Measurements from ENCODE around the gene GABRB2.
A peak's percentile ranks its signal among the peaks of the same experiment; 100 is the strongest.

GABRB2 gene

DNA sequence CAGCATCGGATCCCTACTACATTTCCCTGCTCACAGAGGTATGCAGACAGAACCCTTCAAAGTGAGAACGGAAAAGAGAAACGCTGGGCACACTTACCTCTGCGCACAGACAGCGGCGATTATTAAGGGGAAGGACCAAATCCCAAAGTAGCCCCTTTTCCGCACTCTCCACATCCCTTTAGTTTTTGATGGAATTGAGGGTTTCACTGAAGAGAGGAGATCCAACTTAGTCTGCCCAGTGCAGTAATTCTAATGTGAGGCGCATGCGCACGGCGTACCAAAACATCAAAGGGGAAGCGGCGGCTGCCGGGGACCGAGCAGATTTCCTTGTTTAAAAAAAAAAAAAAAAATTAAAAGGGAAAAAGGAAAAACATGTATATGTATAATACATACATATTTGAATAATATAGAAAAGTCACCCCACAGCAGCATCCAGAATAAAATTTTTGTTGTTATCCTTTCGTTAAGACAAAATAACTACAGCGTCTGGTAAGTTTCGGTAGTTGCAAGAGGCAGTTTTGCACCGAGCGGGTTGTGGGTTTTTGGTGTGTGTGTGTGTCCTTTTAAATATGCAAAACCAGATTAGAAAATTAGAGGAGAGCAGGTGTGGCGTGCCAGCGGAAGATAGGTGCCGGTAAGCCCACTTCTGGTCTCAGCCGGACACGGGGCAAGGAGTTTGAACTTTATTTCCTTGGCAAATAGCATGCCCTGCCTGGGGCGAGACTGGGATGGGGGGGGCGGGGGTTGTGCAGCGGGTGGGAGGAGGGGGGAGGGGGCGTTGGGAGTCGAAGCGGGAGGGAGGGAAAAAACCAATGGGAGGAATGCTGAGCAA is at the start of gene GABRB2:
Gene GABRB2 (minus strand): TSS at position 256 of the 832 bp plus-strand sequence. CDS start 82 bp downstream, at position 174.
- TF ChIP-seq, protein P1, sequence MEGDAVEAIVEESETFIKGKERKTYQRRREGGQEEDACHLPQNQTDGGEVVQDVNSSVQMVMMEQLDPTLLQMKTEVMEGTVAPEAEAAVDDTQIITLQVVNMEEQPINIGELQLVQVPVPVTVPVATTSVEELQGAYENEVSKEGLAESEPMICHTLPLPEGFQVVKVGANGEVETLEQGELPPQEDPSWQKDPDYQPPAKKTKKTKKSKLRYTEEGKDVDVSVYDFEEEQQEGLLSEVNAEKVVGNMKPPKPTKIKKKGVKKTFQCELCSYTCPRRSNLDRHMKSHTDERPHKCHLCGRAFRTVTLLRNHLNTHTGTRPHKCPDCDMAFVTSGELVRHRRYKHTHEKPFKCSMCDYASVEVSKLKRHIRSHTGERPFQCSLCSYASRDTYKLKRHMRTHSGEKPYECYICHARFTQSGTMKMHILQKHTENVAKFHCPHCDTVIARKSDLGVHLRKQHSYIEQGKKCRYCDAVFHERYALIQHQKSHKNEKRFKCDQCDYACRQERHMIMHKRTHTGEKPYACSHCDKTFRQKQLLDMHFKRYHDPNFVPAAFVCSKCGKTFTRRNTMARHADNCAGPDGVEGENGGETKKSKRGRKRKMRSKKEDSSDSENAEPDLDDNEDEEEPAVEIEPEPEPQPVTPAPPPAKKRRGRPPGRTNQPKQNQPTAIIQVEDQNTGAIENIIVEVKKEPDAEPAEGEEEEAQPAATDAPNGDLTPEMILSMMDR (IDR thresholded peaks at IDR 0.05; ENCODE audit: insufficient read depth, low read depth, low read length, missing control alignments), result no peak
- H3K4me3 ChIP-seq (ENCODE audit: low read length), result peak within 1 kb of the TSS; percentile 32
- peak; percentile 24 for DNase-seq (ENCODE audit: low read depth)

DNA sequence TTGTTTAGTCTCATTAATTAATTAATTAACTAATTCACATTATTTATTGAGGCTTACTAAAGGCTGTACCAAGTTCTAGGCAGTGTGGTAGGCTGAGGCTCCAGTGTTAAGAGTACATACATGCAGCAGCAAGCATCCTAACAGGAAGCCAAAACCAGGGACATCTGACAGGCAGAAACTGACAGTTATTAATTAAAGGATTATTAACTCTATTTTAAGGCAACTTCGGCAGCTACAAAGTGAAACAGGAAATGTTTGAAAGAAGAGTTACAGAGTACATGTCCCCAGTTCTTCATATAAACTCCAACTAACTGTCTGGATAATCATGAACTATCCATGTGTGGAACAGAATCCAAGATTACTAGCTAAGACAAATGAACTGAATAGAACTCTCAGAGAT is 39.3 kb upstream of the GABRB2 start:
- no peak overlapping the region for H3K4me3 ChIP-seq (ENCODE audit: low read length)
- DNase-seq (ENCODE audit: low read depth), result no peak
- TF ChIP-seq, protein P1 (IDR thresholded peaks at IDR 0.05; ENCODE audit: insufficient read depth, low read depth, low read length, missing control alignments), result no peak

DNA sequence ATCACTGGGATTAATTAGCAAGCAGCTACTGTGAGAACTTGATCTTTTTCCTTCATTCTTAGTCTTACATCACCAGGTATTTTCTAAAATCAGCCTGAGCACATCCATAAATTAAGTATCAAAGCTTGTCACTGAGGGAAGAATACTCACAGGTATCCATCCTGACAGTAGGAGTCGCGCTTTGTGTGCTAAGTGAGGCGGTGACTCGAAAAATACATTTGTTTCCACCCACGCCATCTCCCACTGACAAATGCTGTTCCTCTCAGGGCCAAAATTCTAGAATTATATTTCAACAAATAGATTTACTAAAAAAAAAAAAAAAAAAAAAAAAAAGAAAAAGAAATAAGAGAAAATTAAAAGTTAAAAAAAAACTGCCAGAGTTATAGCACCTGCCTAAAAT is 34.1 kb upstream of the GABRB2 start:
- DNase-seq (ENCODE audit: low read depth), result no peak
- H3K4me3 ChIP-seq (ENCODE audit: low read length), result no peak overlapping the region
- TF ChIP-seq, protein P1 (IDR thresholded peaks at IDR 0.05; ENCODE audit: insufficient read depth, low read depth, low read length, missing control alignments), result no peak

DNA sequence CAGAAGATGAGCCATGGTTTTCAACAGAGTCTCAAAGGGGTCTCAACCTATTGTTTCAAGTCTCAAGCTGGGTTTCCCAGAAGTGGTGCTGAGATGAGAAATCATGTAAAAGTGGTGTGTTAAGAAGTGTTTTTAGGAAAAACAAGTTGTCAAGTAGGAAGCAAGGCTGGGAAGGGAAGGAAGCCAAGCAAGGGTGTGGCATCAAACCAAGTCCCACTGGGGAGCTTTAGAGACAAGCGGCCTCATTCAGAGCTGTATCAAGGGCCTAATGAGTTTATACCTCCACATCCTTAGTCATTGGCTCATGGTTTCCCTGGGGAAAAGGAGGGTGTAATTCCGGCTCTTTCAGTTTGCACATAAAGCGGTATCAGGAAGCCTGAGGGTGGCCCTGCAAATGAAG is 26.4 kb upstream of the GABRB2 start:
- no peak for DNase-seq (ENCODE audit: low read depth)
- TF ChIP-seq, protein P1 (IDR thresholded peaks at IDR 0.05; ENCODE audit: insufficient read depth, low read depth, low read length, missing control alignments), result no peak
- no peak overlapping the region for H3K4me3 ChIP-seq (ENCODE audit: low read length)

DNA sequence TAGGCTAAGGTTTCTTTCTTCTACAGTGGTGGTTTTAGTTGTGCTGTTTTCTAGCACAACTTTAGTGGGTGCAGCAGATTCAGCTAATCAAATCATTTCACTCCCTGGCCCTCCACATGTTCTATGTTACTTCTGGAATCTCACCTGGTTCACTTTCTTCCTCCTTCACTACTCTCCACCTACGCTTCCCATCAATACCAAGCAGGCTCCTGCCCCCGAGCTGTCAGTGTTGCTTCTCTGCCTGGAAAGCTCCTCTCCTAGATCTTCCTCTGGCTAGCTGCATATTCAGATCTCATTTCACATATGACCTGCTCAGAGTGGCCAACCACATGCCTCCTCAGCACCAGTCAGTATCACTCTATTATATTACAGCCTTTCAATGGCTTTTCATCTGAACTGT is 19.6 kb upstream of the GABRB2 start:
- DNase-seq (ENCODE audit: low read depth), result no peak
- TF ChIP-seq, protein P1 (IDR thresholded peaks at IDR 0.05; ENCODE audit: insufficient read depth, low read depth, low read length, missing control alignments), result no peak
- no peak overlapping the region for H3K4me3 ChIP-seq (ENCODE audit: low read length)

DNA sequence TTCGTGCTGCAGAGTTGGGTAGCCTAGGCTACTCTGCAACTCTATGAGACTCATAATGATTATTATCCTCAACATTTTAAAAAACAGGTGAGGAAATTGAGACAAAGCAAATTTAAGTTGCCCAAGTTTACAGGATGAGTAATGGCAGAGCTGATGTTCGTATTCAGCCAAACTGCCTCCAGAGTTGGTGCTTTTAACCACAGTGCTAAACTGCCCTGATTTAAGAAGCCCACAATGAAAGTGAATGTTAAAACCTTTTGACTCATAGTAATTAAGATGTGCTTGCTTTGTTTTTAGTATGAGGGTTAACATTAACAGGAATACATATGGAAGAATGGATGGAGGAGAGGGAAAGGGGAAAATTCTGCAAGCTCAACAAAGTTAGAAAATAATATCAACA is 15.9 kb upstream of the GABRB2 start:
- no peak for DNase-seq (ENCODE audit: low read depth)
- TF ChIP-seq, protein P1 (IDR thresholded peaks at IDR 0.05; ENCODE audit: insufficient read depth, low read depth, low read length, missing control alignments), result no peak
- no peak overlapping the region for H3K4me3 ChIP-seq (ENCODE audit: low read length)

DNA sequence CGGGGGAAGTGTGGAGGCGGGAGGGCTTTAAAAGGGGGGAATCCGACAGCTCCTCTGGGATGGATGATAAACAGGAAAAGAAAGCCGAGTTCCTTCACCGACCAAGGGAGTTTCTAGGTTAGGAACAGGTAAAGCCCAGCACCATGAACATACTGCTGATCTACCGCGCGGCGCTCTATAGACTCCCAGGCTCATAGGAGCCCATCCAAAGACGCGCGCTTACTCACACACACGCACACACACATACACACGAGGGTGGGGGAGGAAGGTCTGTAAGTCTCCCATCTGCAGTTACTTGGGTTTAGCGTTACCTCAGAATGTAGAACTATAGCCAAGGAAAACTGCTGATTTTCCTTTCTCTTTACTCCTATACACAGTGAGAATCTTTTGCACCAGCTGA is 2.6 kb upstream of the GABRB2 start:
- TF ChIP-seq, protein P1 (IDR thresholded peaks at IDR 0.05; ENCODE audit: insufficient read depth, low read depth, low read length, missing control alignments), result no peak
- H3K4me3 ChIP-seq (ENCODE audit: low read length), result no peak overlapping the region
- no peak for DNase-seq (ENCODE audit: low read depth)

Data from epithelial cell of esophagus (primary cell).